ENCODE data around the gene POLR1D.
A peak's percentile ranks its signal among the peaks of the same experiment; 100 is the strongest.
"Not testable (repeated sequence)": the region's sequence is repeated elsewhere in the genome, so short reads cannot be mapped to it uniquely, and the experiment has no call there.

POLR1D gene

DNA sequence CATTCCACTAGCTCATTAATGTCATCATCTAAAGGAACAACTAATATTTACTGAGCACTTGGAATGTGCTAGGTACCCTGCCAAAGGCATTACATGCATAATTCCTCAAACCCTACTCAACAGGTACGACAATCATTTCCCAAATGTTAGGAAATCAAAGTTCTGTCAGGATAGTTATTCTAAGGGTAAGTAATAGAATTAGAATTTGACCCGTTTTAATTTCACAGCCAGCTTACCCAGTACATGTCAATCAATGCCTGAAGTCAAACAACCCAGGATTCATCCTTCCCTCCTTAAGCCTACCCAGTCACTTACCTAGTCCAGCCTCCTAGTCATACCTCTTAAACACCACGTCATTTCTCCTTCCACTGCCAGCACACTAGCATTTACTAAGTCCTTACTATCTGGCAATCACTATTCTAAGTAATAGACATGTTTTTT, 3.8 kb upstream of the POLR1D start:
- no peak for DNase-seq (ENCODE audit: low read depth in 2 of 2)

DNA sequence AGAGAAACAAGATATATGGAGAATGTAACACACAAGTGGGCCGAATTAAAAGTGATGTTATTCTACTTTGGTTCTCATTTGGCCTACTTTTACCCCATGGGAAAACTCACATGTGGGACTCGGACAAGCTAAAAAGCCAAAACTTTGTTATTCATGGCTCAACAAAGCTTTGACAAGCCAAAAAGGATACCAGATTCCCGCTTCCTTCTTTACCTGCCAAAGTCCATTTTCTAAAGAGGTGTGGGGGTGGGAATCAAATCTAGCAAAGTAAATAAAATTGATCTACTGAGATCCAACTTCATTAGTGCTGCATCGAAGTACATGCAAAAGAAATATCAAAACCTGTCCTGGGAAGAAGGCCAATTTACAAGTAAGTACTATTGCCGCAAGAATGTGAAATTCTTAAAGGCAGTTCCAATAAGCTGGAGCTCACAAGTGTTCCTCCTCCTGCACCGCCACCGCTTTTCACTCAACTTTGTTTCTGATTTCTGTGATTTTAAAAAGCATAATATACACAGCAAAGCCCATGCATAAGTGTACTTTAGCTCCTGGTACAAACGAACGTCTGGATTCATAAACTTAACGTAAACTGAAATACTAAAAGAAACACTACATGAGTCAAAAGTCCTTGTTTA, 2.5 kb upstream of the POLR1D start:
- DNase-seq (ENCODE audit: low read depth in 2 of 2): no peak

DNA sequence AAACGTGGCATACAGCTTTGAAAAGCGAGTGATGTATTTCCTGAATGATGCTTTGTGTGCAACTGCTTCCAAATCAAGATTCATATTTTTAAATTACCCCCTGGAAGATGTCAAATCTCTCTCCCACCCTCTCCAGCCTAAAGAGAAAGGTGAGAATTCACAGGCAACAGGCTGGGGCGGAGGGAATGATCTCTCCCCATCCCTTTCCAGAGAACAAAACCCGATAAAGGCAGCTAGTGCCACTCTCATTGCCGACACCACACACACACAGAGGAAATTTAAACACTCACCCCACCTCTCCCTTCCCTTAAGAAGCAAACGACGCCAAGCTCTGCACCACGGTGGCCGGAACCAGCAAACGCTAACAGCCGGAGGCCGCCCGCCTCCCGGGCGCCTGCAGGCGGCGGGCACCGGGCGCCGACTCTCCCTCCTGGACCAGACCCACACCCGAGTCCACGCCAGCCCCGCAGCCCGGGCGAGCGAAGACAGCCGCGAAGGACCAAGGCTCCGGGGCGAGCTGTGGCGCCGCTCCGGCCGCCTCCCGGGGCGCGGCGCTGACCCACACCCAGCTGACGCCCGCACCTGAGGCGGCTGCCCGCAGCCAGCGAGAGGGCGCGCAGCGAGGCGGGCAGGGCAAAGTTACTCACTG, 1.8 kb upstream of the POLR1D start:
- DNase-seq (ENCODE audit: low read depth in 2 of 2): peak; percentile 10 to 18

DNA sequence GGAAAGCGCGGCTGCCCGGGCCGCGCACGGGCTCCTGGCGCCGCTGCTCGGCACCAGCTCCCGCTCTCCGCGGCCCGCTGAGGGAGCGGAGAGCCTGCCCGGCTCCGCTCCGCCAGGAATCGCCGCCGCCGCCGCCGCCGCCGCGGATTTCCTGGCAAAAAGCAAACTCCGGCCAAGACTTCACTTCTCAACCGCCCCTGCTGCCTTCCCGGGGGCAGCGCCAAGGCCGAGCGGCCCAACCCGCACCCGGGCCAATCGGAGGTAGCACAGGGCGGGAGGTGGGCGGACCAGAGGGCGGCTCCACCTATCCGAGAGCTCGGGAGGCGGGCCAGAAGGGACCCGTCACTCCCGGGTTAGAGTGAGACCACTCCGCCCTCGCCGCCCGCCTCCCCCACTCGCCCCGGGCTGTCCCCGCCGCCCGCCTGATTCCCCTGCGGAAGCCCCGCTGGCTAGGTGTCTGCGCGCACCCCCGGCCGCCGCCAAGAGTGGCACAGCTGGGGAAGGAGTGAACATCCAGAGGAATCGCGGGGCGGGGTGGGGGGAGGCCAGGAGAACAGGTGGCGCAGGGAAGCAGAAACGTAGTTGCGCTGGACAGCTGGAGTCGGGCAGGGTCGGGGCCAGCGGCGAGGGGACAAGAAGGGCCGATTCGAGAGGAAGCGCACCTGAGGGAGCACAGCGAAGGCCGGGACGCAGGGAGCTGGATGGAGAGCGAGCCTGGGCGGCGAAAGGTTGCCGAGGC, 1.1 kb upstream of the POLR1D start, which contains the start of gene LNX2:
LNX2 (minus strand) TSS at position 153 of the 739 bp plus-strand sequence. CDS start 38,826 bp downstream, outside the sequence.
- DNase-seq (ENCODE audit: low read depth in 2 of 2): peak; percentile 94

DNA sequence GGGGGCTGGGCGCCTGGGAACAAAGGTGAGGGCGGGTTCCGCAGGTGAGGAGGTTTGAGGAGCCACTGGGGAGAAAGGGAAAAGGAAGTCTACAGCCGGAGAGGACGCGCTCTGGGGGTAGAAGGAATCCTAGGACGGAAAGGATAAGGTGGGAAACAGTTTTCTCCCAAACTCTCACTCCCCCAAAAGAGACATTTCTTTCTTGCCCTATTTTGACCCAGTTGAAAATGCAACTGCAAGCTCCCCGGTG, 651 bp upstream of the POLR1D start:
- no peak for DNase-seq (ENCODE audit: low read depth in 2 of 2)

DNA sequence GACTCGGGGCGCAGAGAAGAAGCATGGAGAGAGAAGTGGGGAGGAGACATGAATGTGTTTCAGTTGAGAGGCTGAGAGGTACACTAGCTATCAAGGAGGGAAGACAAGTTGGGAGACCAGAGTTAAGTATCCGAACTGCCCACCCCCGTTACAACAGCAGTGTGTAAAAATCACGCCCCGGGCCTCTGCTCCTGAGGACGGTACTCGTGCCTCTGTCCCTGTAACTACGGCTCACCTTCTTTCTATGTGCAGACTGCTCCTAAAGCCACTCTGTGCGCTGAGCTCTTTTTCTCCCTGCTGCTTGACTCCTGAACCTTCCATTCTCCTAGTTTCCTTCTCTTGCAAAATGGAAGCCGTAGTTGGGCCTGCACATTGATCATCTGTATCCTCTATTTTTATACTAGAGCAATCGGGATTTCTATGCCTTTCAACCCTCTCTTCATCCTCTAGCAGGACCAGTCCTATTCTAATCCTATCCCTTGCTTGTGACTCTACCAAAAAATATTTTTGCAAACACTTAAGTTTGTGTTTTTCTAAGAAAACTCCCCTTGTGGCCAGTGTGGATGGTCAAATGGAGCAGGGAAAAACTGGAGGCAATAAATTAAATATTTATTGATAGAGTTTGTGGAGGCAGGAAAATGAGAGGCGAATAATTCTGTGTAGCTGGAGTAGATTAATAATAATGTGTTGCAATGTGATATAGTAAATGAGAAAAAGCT, 569 bp downstream of the POLR1D start:
- peak in 1 of 2 donors; percentile 1 for DNase-seq (ENCODE audit: low read depth in 2 of 2)

DNA sequence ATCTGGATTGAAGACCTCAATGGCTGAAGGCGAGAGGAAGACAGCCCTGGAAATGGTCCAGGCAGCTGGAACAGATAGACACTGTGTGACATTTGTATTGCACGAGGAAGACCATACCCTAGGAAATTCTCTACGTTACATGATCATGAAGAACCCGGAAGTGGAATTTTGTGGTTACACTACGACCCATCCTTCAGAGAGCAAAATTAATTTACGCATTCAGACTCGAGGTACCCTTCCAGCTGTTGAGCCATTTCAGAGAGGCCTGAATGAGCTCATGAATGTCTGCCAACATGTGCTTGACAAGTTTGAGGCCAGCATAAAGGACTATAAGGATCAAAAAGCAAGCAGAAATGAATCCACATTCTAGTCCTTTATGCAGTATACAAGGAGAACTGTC, 1.2 kb downstream of the POLR1D start:
- no peak for DNase-seq (ENCODE audit: low read depth in 2 of 2)

DNA sequence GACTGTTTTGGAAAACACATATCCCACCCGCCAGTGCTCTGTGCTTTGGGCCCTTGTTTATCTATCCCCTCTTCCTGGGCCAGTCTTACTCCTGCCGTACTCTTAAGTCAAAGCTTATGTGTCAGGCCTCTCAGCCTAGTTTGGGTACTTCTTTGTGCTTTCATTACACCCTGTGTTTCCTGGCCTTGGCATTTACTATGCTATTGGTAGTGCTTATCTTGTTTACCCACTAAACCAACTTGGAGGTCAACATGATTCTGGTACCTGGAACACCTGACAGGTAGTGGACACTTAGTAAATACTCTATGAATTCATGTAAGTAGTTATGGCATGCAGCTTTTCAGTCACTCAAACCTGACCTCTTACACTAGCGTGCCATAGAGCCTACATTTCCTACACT, 2.4 kb downstream of the POLR1D start:
- no peak for DNase-seq (ENCODE audit: low read depth in 2 of 2)

DNA sequence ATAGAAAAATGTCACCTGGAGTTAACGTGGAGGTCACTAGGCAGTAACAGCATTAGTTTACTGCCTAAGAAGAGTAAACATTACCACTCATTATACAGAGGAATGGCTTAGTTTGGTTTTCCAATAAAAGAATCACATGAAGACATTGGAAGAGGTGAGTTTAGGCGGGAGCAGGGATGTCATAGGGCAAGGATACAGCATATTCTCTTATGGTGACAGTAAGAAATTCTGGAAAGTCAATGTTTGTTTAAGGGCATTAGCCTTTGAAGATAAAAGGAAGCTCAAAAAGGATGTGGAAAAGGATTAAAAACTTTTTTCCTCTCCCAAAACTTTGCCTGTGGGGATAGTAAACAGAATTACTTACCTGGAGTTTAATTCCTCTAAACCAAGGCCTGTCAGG, 4.1 kb downstream of the POLR1D start:
- DNase-seq (ENCODE audit: low read depth in 2 of 2): no peak

DNA sequence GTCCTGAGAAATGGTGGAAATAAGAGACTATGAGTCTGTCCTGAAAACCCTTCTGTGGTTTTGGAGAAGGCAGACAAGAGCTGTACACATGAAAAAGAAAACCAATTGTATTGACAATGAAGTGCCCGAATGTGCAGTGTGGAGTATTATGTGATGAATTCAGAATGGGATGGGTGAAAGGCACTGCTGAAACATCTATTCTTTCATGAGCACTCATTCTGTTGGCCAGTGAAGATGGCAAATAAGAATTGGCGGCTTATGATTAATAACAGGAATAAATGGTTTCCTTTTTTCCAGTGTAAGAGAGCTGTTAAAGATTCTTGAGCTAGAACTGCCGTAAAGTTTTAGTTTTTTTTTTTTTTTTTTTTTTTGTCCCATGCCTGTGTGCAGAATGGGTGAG, 5.7 kb downstream of the POLR1D start:
- no peak for DNase-seq (ENCODE audit: low read depth in 2 of 2)

DNA sequence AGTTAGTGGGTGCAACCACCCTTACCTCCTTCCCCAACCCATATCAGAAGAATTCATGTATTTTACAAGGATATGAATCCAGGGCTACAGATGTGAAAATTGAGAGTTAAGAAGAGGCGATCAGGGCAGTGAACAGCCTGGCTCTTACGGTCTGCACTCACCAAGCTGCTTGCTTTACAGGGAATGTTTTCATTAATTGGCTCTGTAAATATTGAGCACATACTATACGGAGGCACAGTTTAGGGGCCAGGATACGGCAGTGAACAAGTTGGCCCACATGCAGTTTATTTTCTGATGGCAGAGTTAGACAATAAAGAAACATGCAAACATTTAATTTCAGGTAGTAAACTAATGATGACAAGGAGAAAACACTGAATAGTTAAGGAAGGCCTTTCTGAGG, 6.4 kb downstream of the POLR1D start:
- DNase-seq (ENCODE audit: low read depth in 2 of 2): no peak

DNA sequence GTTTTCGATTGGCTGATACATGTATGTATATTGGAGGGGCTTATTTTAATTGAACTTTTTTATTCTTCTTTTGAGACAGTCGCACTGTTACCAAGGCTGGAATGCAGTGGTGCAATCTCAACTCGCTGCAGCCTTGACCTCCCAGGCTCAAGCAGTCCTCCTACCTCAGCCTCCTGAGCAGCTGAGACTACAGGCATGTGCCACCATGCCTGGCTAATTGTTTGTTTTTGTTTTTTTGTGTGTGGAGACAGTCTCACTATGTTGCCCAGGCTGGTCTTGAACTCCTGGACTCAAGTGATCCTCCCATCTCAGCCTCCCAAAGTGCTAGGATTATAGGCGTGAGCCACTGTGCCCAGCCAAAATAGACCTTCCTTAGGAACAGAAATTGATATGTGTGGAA, 7.1 kb downstream of the POLR1D start:
- not testable (repeated sequence) for DNase-seq (ENCODE audit: low read depth in 2 of 2)

DNA sequence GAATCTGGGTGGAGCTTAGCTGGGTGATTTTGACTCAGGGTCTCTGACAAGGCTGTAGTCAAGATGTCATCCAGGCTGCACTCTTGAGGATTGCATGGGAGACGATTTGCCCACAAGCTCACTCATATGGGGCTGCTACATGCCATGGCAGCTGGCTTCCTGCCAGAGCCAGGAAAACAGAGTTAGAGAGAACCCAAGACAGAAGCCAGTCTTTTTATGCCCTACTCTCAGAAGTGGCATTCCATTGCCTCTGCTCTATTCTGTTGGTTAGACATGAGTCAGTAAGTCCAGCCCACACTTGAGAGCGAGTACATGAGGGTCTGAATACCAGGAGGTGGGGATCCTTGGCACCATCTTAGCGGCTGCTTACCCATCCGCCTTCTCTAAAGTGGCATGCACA, 9.5 kb downstream of the POLR1D start:
- DNase-seq (ENCODE audit: low read depth in 2 of 2): no peak

DNA sequence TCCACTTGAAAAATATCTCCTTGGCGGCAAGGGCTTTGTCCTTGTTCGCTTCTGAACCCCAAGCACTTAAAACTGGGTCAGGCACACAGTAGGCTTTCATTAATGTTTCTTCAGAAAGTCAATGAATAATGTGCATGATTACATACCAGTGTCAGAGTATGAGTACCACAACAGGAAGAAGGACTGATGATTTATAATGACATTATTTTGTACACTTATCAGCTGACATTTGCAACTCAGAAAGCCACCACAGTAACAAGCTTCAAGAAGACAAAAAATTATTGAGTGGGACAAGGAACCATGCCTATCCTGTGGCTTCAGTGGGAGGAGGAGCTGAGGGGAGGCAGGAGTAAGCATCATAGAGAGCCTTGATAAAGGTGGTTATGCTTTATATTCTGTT, 10.0 kb downstream of the POLR1D start:
- DNase-seq (ENCODE audit: low read depth in 2 of 2): no peak

DNA sequence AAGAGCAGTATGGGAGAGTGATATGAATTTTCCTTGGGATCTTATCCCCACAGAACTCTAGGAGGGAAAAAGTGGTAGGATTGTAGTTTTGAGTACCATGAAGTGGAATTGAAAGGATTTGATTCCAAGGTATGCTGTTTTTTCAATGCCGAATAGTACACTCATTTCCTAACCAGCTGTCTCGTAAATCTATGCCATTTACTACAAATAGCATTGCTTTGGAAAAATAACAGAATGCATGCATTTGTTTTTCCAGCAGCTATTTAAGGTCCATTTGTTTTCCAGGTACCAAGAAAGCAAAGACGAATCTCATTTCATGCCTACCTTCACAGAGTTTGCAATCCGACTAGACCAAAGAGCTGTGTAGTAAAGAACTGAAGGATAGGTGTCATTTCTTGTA, 10.5 kb downstream of the POLR1D start:
- no peak for DNase-seq (ENCODE audit: low read depth in 2 of 2)

DNA sequence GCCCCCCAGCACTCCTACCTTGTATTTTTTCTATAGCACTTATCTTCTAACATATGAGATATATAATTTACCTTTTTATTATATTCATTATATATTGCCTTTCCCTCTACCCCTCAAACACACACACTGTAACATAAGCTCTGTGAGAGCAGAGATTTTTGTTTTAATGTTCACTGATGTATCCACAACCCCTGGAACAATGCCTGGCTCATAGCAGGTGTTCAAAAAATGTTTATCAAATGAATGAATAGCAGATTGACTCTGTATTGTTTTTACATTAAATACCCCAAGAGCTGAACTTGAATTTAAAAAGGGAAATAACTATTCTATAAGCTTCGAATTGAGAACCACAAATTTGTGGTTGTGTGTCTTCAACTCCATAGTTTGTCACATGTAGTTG, 11.0 kb downstream of the POLR1D start:
- DNase-seq (ENCODE audit: low read depth in 2 of 2): no peak

DNA sequence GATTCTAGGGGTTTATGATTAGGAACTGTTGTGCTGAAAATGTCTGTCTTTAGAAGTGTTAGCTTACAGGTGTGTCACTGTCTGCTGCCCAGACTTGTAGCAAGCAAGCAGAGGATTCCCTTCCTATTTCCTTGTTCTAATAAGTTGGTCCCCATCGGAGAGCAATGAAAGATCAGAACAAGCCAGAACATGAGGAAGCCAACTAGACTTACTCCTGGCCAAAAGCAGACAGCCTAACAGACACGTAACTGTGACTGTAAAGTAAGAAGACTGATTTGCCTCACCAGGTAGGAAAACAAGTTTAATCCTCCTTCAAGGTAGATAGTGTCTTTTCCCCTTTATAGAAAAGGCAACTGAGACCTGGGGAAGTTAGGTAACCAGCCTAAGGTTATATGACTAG, 12.5 kb downstream of the POLR1D start:
- no peak for DNase-seq (ENCODE audit: low read depth in 2 of 2)

DNA sequence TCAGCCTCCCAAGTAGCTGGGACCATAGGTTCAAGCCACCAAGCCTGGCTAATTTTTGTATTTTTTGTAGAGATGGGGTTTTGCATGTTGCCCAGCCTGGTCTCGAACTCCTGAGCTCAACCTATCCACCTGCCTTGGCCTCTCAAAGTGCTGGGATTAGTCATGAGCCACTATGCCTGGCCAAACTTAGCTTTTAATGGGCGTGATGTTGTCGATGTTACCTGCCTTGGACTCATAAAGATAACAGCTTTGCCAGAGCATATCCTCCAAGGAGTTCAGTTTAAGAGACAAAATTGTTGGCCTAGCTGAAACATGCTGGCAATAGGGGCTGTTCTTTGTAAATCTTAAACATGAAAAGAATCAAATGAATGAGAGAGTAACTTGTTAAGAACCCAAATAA, 13.1 kb downstream of the POLR1D start:
- DNase-seq (ENCODE audit: low read depth in 2 of 2): no peak

DNA sequence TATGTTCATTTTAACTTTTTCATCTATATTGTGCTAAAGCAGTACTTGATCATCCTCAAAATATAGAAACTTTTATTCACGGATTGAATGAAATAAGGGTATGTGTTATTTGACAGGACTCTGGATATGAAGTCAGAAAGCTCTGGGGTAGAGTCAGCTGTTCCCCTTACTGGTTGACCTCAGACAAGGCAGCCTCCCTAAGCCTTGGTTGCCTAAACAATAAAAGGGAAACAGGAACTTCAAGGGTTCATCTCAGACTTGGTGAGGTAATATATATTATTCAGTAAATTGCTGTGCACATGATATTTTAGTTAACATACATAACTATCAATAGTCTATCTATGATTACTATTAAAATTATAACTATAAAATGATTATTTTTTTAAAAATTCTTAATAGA, 13.6 kb downstream of the POLR1D start:
- DNase-seq (ENCODE audit: low read depth in 2 of 2): no peak

DNA sequence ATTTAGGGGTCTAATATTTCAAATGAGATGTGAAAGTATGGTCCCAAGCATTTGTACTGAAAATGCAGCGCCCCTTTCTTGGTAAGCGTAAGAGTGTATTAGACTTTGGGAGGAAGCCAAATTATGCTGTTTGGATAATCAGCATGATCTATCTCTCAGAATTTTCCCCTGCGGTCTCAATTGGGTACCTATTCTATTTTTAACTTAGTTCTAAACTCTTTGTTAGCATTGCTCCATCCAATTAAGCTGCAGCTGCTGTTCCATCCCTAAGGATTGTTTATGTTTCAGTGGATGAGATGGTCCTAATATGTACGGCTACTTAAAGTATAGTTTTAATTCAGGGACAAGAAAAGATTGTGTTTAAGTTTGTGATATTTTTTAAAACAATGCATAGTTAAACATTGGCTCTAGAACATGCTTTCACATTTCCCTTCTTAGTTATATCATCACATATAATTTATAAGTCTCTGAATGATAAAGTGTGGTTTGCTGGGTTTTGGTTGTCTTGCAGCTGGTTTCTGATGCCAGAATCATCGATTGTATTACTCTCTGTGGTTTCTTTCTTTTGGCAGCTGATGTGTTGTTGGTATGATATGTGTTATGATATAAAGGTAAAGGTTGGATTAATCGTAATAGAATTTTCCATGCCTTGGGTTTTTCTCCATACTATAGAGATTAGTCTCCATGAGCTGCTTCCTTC, 15.0 kb downstream of the POLR1D start:
- no peak for DNase-seq (ENCODE audit: low read depth in 2 of 2)

DNA sequence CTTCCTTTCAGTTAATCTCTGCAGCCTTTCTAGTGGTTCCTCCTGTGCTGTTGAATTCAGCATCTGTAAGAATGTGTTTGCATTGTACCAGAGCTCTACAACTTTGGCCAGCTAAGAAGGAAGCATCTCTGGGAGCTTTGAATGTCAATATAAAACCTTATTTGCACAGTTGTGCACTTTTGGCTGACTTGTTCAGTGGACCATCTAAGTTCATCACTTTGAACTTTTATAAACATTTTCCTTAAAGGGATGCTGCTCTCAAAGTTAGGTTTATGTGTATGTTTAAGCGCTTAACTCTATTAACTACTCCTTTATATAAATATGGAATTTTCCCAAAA, 15.6 kb downstream of the POLR1D start:
- DNase-seq (ENCODE audit: low read depth in 2 of 2): no peak

DNA sequence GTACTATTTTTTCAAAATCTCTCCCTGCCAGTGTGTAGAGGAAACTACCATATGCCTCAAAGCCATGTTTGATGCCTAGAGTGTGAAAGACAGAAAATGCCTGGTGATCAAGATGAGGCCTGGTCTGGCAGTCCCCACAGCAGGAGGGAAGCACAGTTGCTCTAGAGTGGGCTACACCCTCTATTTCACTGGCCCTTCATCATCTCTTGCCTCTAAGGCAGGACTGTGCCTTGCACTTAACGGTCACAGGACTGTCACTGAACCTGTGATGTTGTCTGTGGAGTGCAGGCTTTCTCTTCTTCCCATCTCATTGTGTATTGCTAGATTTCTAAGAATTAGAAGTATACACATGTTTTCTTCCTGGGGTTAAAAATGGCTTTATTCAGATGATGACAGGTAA, 16.3 kb downstream of the POLR1D start:
- no peak for DNase-seq (ENCODE audit: low read depth in 2 of 2)

Measured in stimulated activated CD8-positive, alpha-beta memory T cell treated with anti-CD3 and anti-CD28 coated beads, Interleukin-2, amount 100 ng/mL, for 1 hour (primary cell).